Gastroesophageal sphincter (tissue), 4 donors: ENCODE results near the gene MTNR1A. TPM values are rescaled to one million over a fixed set of nuclear protein-coding genes. Genes with fewer than 3 reads are reported as not detected.

ENCODE experiments used
- ATAC-seq: fragments of 150-250 bp; one replicate; pipeline ENCODE4 v1.9.1; 2016; ENCODE audit warnings: mild to moderate bottlenecking, moderate library complexity
- H3K27ac ChIP-seq, 4 donors: fragments of 200-600 bp; sonication (generic) in 3 of 4; 1 replicate in 3 of 4; 2 replicates in 1 of 4; pipeline ENCODE4 v1.5.1; 2016 to 2019
- H3K27me3 ChIP-seq: fragments of 200-600 bp; sonication (generic); one replicate; pipeline ENCODE4 v1.5.1; 2019
- H3K36me3 ChIP-seq, 2 donors: fragments of 200-600 bp; sonication (generic); one replicate each; pipeline ENCODE4 v1.5.1; 2019; ENCODE audit warnings: control low read depth in 1 of 2
- H3K4me1 ChIP-seq, 3 donors: fragments of 200-600 bp; sonication (generic); 1 replicate in 2 of 3; 2 replicates in 1 of 3; pipeline ENCODE4 v1.5.1; 2016 to 2019; ENCODE audit warnings: control low read depth in 2 of 3
- H3K4me3 ChIP-seq, 2 donors: fragments of 200-600 bp; sonication (generic); one replicate each; pipeline ENCODE4 v1.5.1; 2019; ENCODE audit warnings: mild to moderate bottlenecking in 1 of 2, moderate library complexity in 1 of 2
- H3K9me3 ChIP-seq, 3 donors: fragments of 200-600 bp; sonication (generic); one replicate each; pipeline ENCODE4 v1.5.1; 2017 to 2019; ENCODE audit warnings: control low read depth in 2 of 3
- CTCF ChIP-seq, 4 experiments: fragments of 200-600 bp in 2 of 4; fragments of 450-650 bp in 2 of 4; sonication (generic) in 1 of 4; IDR thresholded peaks; one replicate each; pipeline ENCODE4 v1.5.1; 2017 to 2019; ENCODE audit warnings: antibody characterized with exemption in 4 of 4, mild to moderate bottlenecking in 2 of 4, moderate library complexity in 2 of 4
- EP300 ChIP-seq: sonication (generic); formaldehyde crosslinking; IDR thresholded peaks from one replicate; pipeline ENCODE4 v1.6.1; 2017; ENCODE audit warnings: antibody characterized with exemption, mild to moderate bottlenecking
- POLR2A ChIP-seq, 2 donors: fragments of 450-650 bp; IDR thresholded peaks; one replicate each; pipeline ENCODE4 v1.6.1; 2017; ENCODE audit warnings: antibody characterized with exemption in 2 of 2, mild to moderate bottlenecking in 2 of 2, moderate library complexity in 1 of 2
- POLR2AphosphoS5 ChIP-seq: sonication (generic); formaldehyde crosslinking; IDR thresholded peaks from one replicate; pipeline ENCODE4 v1.6.1; 2017; ENCODE audit warnings: antibody characterized with exemption
- whole genome bisulfite sequencing, 2 donors: methylation state at CpG; one replicate each; pipeline ENCODE4 v1.1.5; 2018; ENCODE audit warnings: low coverage in 1 of 2; 5-methylcytosine and 5-hydroxymethylcytosine counted together
- total RNA-seq, 4 donors: library from RNA; depleted of rRNA; stranded (reverse); fragments of >200 nt; gene quantifications; one replicate each; pipeline ENCODE4 v1.1.0, GENCODE V29; 2016

MTNR1A gene
- total RNA-seq, 4 donors from 2014 or later, result not detected

- Histone ChIP-seq H3K4me3 (no peak overlapping the region), H3K27me3 (no peaks in the 10 kb centered on the region), H3K9me3 (peaks cover 0 to 4% (median 0%) of the 10 kb centered on the region in 3 donors), H3K4me1 (peaks cover 0 to 3% (median 0%) of the 10 kb centered on the region in 3 donors), H3K36me3 (peaks cover 0 to 34% of the 10 kb centered on the region in 2 donors), H3K27ac (no peak overlapping the region)
- no peak for ATAC-seq
- TF ChIP-seq EP300, result no peak
- TF ChIP-seq CTCF (IDR thresholded peaks at IDR 0.05), result no peak
- no peak for TF ChIP-seq POLR2A (IDR thresholded peaks at IDR 0.05)
- TF ChIP-seq POLR2AphosphoS5, result no peak
- whole genome bisulfite sequencing, 2 donors, result 29 to 58% methylated on average over 1 to 6 of the region's 6 CpGs
These were observed 29.5 kb upstream of the MTNR1A start for GRCh38 chr4:186584912-186585311.

GRCh38 chr4:186581421-186581820, 26.1 kb upstream of the MTNR1A start:
- no peak for ATAC-seq
- no peak overlapping the region for H3K27ac ChIP-seq
- WGBS, 2 donors, result 79 to 100% methylated on average over 5 to 6 of the region's 6 CpGs
- H3K9me3 ChIP-seq, result peaks cover 0 to 4% (median 0%) of the 10 kb centered on the region in 3 donors
- peaks cover 0 to 3% (median 0%) of the 10 kb centered on the region in 3 donors for H3K4me1 ChIP-seq
- peaks cover 0 to 15% of the 10 kb centered on the region in 2 donors for H3K36me3 ChIP-seq
- H3K4me3 ChIP-seq, result no peak overlapping the region
- H3K27me3 ChIP-seq, result no peaks in the 10 kb centered on the region
- TF ChIP-seq EP300 (no peak), POLR2A (IDR thresholded peaks at IDR 0.05) (no peak), POLR2AphosphoS5 (no peak), CTCF (IDR thresholded peaks at IDR 0.05) (no peak)

GRCh38 chr4:186580669-186581068, 25.3 kb upstream of the MTNR1A start:
- Histone ChIP-seq H3K27me3 (no peaks in the 10 kb centered on the region), H3K36me3 (peaks cover 0 to 15% of the 10 kb centered on the region in 2 donors), H3K9me3 (peaks cover 0 to 4% (median 0%) of the 10 kb centered on the region in 3 donors), H3K27ac (no peak overlapping the region), H3K4me1 (no peaks in the 10 kb centered on the region), H3K4me3 (no peak overlapping the region)
- 100% methylated on average over 1 of the region's 1 CpG for whole genome bisulfite sequencing, 2 donors
- TF ChIP-seq CTCF (IDR thresholded peaks at IDR 0.05), result no peak
- TF ChIP-seq POLR2AphosphoS5, result no peak
- TF ChIP-seq POLR2A (IDR thresholded peaks at IDR 0.05), result no peak
- no peak for TF ChIP-seq EP300
- no peak for ATAC-seq

GRCh38 chr4:186570193-186570996, 15.0 kb upstream of the MTNR1A start:
- peaks cover 23% of the 10 kb centered on the region for H3K27me3 ChIP-seq
- TF ChIP-seq POLR2AphosphoS5 (no peak), EP300 (no peak), CTCF (IDR thresholded peaks at IDR 0.05) (no peak), POLR2A (IDR thresholded peaks at IDR 0.05) (no peak)
- 31 to 34% methylated on average over 6 to 21 of the region's 23 CpGs for WGBS, 2 donors
- ATAC-seq, result no peak
- H3K4me3 ChIP-seq, result peak overlapping the region in 1 of 2 donors; percentile 30
- H3K9me3 ChIP-seq, result no peaks in the 10 kb centered on the region
- no peak overlapping the region for H3K27ac ChIP-seq
- peaks cover 0 to 11% (median 0%) of the 10 kb centered on the region in 3 donors for H3K4me1 ChIP-seq
- no peaks in the 10 kb centered on the region for H3K36me3 ChIP-seq
